NCI-H2029 (cell line): ENCODE data around the gene SRRM4.
A peak's percentile ranks its signal among the peaks of the same experiment; 100 is the strongest.

Experiments
- DNase-seq: peaks from one replicate; lab custom pipeline; 2025; lab: John Stamatoyannopoulos, UW

Gene SRRM4

DNA sequence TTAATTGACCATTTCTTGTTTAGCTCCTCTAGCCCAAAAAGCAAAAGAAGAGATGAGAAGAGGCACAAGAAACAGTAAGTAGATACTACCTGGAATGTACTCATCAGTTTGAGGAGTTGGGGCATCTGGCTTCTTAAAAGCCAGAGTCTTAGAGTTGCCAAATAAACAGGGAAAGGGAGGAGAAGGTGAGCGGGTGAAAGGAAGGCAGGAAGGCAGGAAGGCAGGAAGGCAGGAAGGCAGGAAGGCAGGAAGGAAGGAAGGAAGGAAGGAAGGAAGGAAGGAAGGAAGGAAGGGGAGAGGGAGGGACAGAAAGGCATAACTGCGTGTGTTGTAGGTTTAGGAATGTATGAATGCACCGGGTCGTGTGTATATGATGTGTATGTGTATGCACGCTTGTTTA lies 140.7 kb downstream of the SRRM4 start:
- no peak for DNase-seq

DNA sequence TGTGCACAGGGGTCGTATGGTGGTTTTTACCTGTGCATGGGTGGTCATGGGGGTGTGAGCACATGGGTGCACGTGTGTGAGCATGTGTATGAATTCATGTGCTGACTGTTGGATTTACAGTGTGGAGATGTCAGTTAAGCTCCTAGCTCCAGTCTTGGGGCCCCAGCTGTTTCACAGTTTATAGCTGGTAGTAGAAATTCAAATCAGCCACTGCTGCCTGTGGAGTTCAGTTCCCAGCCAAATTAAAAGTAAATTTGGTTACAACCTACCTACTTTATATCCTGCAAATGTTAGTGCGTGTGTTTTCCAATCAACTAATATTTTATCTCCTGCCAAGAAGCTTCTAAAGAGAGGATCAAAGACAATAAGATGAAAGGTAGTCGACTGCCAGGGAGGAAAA lies 141.4 kb downstream of the SRRM4 start:
- DNase-seq: no peak

DNA sequence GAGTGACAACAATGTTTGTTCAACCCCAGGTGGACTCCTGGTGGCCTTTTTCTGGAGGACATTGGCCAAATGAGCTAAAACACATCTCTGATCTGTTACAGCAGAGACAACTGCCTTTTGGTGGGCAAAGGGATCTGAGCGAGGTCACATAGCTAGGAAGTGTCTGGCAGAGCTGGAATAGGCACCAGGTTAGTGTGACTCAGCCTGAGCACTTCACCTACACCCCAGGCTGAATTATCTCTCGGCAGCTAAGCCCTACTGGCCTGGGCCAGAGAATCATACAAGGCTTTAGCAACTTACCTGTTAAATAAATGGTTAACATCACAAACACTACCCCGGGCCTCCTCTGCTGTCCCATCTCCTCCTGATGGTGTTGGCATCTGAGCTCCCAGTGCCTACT lies 147.2 kb downstream of the SRRM4 start:
- DNase-seq: no peak

DNA sequence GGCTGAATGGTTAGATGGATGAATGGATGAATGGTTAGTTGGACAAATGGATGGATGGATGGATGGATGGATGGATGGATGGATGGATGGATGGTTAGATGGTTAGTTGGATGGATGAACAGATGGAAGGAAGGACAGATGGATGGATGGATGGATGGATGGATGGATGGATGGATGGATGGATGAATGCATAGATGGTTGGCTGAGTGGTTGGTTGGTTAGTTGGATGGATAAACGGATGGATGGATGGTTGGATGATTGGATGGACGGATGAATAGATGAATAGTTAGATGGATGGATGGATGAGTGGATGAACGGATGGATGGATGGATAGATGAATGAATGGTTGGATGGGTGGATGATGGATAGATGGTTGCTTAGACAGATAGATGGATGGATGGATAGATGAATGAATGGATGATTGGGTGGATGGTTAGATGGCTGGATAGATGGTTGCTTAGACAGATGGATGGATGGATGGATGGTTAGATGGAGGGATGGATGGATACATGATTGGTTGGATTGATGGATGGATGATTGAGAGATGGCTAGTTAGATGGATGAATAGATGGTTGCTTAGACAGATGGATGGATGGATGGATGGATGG lies 148.6 kb downstream of the SRRM4 start:
- no peak for DNase-seq

DNA sequence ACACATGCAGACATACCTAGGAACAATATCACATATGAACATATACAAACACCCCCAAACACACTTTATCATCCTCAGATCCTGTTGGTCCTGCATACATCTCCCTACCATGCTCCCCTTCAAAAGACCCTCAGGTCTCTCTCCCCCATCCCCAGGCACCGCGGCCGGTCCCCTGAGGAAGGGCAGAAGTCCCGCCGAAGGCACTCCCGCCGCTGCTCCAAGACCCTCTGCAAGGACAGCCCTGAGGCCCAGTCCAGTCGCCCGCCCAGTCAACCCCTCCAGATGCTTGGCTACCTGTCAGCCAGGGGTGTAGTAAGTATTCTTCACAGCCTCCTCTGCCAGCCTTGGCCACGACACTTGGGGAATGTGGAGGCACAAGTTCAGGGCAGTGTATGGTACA lies 149.2 kb downstream of the SRRM4 start:
- no peak for DNase-seq

DNA sequence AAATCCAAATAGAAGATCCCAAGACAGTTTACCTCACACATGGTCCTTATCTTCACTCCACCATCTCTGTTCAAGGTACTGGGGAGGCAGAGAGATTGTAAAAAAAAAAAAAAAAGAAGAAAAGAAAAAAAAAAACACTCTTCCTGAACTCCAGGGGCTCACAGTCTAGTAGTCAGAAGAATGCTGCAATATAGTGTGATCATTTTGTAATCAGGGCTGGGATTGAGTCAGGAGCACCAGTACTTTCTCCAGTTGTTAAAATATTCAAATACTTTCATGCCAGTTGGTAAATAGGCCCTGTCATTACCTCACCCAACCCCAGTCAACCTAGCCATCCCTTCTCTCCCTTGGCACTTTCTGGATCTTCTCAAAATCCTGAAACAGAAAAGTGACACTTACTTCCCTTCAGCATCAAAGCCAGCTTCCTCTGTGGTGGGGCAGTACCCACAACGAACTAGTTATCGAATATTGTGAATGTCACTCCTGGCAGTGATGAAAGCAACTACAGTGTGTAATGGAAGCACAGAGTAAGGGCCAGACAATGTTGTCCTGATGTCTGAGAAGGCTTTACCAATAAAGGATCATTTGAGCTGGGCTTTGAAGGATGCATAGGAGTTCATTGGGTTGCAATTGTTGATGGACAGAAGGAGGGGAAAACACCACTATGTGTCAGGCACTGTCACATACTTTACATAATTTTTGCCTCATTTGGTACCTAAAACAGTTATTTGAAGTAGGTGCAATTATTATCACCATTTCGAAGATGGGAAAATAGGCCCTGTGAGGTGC lies 153.1 kb downstream of the SRRM4 start:
- DNase-seq: no peak

DNA sequence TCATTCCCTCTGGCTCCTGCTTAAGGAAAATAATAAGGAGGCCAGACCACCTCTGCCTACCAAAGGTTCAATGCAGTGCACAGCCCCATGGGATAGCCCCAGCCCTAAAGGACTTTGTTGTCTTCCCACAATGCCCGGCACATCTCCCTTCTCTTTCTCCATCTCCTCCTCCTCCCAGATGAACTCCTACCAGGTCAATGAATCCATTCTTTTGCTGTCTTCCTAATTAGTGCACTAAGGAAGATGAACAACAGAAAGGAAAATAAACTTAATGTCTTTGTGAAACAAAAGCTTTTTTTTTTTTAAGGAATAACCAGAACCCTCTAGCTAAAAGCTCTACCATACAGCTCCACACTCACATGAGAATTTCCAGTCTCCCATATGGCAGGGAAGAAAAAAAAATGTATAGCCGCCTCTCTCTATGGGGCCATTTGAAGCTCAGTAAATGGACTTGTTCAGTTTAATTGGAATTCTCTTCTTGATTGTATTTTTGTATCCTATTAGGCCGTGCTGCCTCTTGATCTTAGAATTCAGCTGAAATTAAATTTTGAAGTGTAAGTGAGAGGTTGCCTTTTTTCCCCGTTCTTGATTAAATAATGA lies 155.6 kb downstream of the SRRM4 start:
- no peak for DNase-seq

DNA sequence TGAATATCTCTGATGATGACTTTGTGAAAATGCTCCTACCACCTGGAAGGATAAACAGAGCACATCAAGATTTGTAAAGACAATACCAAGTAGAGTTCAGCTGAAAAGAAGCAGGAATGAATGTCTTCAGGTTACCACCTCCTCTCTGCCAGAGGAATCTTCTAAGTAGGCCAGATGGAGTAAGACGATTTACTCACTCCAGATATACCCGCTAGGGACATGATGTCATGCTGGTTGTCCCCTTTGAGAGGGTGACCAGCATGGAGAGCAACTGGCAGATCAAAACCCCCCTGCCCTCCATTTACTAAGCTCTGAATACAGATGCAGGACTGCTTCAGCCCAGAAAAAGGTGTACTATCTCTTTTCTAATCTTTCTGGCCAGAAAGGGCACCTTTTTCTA lies 158.1 kb downstream of the SRRM4 start:
- no peak for DNase-seq

DNA sequence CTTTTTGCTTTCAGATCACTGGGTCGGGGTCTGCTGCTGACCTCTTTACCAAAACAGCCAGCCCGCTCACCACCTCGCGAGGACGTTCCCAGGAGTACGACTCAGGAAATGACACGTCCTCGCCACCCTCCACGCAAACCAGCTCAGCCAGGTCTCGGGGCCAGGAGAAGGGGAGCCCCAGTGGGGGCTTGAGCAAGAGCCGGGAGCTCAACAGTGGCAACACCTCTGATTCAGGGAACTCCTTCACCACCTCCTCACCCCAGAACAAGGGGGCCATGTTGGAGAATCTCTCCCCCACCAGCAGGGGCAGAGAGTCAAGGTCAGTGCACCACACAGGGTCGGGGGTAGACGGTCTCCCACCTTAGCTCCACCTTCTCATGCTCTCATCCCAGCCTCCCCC lies 164.0 kb downstream of the SRRM4 start:
- DNase-seq: no peak

DNA sequence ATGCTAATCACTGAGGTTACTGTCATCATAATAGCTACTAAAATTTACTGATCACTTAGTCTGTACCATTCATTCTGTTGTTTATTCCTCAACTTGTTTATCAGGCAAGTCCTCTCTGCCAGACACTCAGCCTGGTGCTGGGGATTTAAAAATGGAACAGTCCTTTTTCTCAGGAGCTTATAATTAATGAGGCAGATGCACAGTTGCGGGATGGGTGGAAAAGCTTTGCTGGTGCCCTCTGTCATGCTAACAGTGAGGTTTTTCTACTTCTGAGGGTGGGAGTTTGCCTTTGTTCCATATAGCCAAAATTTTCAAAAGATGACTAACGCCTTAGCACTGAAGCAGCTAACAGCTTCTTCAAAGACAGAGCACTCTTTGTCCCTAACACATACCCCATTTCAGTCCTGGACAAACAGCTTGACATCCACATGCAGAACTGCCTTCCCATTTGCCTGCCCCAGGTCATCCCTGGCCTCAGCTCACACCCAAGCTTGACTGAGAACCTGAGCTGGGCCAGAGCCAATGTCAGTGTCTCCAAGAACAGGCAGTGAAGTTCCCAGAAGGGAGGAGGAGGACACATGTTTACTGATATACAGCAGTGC lies 166.6 kb downstream of the SRRM4 start:
- no peak for DNase-seq

DNA sequence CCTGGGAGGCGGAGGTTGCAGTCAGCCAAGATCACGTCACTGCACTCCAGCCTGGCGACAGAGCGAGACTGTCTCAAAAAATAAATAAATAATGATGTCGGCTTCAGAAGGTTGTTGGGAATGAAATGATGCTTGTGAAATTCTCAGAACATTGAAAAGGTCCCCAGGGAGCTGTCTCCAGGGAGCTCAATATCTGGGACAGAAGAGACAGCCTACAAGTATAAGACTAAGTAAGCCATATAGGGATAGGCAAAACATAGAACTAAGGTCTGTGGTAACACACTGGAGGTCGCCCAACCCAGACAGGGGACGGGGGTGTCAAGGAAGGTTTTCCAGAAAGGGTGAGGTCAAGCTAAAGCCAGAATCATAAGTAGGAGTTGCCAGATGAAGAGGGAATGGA lies 167.9 kb downstream of the SRRM4 start:
- no peak for DNase-seq

DNA sequence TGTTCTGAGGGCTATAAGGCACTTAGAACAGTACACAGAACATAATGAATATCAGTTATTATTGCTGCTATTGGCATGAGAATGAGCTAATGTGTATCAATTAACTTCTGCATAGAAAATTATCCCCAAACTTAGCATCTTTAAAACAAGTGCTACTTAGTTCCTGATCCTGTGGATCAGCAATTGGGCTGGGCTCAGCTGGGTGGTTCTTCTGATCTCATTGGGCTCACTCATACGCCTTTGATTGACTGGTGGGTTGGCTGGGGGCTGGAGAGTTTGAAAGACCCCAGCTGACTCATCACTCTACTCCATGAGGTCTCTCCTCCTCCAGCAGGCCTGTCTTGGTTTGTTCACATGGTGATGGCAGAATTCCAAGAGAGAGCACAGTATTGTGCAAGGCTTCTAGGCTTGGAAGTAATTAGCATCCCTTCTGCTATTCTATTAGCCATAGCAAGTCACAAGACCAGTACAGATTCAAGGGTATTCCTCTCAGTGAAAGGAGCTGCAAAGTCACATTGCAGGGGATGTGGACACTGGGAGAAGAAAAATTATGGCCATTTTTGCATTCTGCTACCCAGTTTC lies 170.2 kb downstream of the SRRM4 start:
- no peak for DNase-seq

DNA sequence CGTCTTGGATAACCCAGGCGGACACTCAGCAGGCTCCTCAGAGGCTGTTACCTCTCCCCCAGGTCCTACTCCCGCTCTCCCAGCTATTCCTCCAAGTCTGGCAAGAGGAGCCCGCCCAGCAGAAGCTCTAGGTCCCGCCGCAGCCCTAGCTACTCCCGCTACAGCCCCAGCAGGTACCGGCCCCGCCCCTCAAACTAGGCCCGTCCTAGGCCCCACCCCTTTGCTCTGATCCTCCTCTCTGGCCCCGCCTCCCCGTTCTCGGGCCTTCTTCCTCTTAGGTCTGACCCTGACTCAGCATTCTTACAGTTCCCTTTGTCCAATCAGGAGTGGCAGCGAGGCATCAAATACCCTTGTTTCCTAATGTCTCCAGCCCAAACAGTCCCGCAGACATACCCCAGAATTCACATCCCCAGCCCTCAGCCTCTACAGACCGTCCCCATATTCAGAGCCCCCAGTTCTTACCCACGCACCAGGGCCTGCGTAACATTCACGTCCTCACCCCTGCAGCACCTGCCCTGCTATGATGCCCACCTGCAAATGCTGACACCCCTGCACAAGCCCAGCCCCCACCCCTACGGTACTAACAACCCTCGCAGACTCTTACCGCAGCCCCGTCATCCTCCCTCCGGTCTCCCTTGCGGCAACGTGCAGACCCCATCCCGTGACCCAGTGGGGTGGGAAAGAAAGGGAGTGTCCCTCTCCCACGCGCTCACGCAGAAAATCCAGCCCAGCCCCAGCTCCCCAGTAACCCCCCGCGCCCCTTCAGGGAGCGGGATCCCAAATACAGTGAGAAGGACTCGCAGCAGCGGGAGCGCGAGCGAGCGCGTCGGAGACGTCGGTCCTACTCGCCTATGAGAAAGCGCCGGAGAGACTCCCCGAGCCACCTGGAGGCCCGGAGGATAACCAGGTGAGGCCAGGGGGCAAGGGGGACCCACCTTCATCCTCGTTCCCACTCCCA lies 172.4 kb downstream of the SRRM4 start:
- no peak for DNase-seq

DNA sequence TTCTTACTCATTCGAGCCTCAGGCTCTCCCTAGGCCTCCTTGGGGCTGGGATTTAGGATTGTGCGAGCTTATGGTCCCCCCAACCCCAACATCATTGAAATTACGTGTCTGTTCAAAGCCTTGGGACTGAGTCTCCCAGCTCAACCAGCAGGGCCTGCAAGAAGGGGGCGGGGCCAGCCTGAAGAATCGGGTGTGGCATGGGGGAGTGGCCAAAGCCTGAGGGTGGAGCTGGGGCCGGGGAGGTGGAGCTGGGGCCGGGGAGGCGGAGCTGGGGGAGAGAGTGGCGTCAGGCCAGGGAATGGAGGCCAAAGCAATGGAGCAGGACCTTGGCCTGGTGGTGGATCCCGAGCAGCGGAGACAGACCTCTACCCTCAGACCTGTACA lies 173.1 kb downstream of the SRRM4 start:
- DNase-seq: no peak

DNA sequence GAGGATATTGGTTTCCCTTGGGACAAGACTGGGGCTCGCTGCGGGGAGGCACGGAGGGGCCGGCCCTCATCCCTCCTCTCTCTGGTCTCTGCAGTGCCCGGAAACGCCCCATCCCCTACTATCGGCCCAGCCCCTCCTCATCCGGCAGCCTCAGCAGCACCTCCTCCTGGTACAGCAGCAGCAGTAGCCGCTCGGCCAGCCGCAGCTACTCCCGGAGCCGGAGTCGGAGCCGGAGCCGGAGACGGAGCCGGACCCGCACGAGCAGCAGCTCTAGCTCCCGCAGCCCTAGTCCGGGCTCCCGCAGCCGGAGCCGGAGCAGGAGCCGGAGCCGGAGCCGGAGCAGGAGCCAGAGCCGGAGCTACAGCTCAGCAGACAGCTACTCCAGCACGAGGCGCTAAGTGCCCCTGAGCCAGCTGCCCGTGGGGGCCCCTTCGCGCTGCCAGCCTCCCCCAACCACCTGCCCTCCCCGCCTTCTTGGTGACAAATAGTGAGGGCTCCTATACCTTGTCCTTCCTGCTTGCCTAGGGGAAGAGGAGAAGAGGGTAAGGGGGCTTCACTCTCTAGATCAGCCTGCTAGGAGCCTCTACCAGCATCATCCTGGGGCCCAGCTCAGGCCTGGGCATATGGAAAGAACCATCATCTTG lies 175.2 kb downstream of the SRRM4 start:
- DNase-seq: no peak

DNA sequence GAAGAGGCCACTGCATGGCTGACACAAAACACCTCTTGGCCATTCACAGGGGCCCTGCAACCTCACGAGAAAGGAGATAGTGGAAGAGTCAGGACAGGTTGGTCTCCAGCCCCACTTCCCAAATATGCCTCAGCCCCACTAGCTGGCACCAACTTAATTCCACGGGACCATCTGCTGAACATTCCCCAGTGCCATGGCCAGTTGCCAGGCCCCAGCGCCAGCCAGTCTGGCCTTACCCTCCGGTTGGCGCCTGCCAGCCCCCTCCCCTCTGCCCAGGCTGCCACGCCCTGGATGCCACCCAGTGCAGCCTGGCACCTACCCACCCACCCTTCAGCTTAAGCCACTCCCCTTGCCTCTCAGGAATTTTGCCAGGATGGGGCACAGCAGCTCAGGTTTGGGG lies 176.2 kb downstream of the SRRM4 start:
- DNase-seq: peak; percentile 20

DNA sequence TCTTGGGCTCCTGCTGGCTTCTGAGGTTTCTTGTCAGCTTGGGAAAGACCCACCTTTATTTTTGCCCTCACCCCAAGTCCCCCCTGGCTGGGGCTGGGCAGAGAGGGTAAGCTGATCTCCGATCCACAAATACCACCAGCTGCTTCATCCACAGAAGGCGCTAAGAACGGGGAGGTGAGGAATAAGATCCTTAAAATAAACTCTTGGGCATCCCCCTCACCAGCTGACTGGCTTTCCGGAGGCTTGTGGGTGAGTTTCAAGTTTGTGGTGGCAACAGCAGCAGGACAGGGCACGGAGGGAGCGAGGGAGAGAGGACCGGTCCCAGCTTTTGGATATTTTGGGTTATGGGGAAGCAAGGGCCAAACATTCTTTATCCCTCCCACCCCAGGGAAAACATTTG lies 176.6 kb downstream of the SRRM4 start:
- no peak for DNase-seq

DNA sequence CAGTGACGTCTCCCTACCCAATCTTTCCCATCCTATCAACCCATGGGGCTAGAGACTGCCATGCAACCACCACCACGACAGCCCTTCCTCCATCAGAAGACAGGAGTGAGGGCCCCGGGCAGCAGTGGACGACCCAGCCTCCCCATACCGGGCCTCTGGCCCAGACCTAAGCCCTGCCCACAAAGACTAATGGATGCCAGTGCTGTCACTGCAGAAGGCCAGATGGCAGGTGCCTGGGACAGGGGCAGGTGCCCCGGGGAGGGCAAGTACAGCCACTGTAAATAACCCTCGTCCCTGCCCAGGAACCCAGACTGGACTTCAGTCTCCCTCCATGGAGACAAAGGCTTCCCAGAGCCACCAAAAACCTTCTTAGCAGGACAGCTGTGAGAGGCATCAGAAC lies 177.1 kb downstream of the SRRM4 start:
- DNase-seq: no peak

DNA sequence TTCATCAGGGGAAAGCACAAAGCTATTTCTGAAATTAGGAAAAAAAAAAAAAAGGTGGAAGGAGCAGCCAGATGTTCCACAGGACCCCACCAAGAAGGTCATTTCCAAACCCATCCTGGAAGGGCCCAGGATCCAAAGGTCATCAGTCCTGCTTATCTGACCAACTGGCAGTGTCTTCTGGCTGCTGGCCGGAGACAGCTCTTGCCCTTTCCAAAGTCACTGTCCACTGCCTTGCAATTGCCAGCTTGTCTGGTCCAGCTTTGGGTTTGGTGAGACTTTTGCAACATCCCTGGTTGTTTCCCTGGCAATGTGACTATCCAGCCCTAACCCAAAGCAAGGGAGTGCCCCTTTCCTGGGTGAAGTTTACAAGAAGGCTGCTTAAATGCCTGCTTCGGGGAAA lies 178.5 kb downstream of the SRRM4 start:
- DNase-seq: no peak

DNA sequence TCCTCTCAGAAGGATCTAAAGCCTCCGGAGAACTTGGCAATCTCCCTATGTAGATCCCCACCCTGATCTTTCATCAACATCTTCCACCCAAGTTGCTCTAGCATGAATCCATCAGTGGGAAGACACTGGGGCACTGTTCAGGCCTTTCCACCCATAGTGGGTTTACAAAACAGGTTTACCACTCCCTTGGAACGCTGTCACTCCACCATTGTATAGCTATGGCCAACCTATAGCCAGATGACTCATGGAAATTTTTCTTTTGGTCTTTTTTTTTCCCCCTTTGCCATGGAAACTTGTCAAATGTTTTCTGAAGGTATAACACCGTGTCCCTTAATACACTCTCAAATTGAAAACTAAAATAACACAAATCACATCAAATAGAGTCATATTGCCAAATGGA lies 186.6 kb downstream of the SRRM4 start:
- DNase-seq: no peak

DNA sequence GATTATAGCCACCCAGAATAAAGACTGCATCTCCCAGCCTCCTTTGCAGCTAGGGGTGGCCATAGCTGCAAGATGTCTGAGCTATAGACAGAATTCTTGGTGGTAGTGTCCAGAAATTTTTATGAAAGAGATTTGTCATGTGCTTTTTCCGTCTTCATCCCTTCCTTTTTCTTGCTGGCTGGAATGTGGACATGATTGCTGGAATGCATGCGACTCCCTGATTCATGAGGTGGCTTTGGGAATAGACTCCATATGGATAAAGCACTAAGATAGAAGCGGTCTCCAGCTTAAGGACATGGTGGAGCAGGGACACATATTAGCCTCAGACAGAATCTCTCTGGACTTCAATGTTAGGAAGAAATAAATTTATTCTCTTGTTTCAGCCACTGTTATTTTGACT lies 187.4 kb downstream of the SRRM4 start:
- DNase-seq: no peak
